ENCODE data around the gene KRTAP5-7. TPM values are rescaled to one million over a fixed set of nuclear protein-coding genes. Genes with fewer than 3 reads are reported as not detected.
"Not testable (repeated sequence)": the region's sequence is repeated elsewhere in the genome, so short reads cannot be mapped to it uniquely, and the experiment has no call there.

KRTAP5-7 gene
- total RNA-seq (2021): not detected in 2 replicates
- Bru-seq, nascent RNA: not detected
- percentile 18 among the genes with signal in this experiment for BruChase-seq, experiment 1, labeled RNA remaining after a 2-hour chase
- not detected for BruChase-seq, experiment 2, labeled RNA remaining after a 6-hour chase
- long read RNA-seq: 0 reads

GRCh38 chr11:71526796-71527575, at the start of gene KRTAP5-7:
Gene KRTAP5-7, plus strand, starts transcription at chr11:71527267. Its CDS starts 34 bp downstream, at chr11:71527301.
- H4K20me1 ChIP-seq (ENCODE audit: insufficient read depth); H2AFZ ChIP-seq; H3K79me2 ChIP-seq (ENCODE audit: low read depth); H3K36me3 ChIP-seq (ENCODE audit: low read depth); intact Hi-C loops (cut with micrococcal nuclease; ENCODE audit: unreplicated experiment); H3K9me2 ChIP-seq (ENCODE audit: insufficient read depth); H3K27ac ChIP-seq; H3K4me2 ChIP-seq; H3K9me3 ChIP-seq (ENCODE audit: insufficient read depth, low read depth); H3K27me3 ChIP-seq (ENCODE audit: insufficient read depth, low read depth); H3K4me3 ChIP-seq; DNase-seq; BruUV-seq (replicated peaks): not testable (repeated sequence)
- POLR2A ChIA-PET (ENCODE audit: unreplicated experiment): interaction anchor here (0.6 kb wide), 1 partner anchor 1347 kb away, joined by 4 read pairs; no protein-coding TSS in a partner anchor
- CTCF ChIA-PET: interaction anchor here (0.6 kb wide), 1 partner anchor 232 kb away, joined by 3 read pairs; no protein-coding TSS in a partner anchor
- H3F3A ChIP-seq (ENCODE audit: insufficient read depth, low read depth): peaks cover 10% of the 10 kb centered on the region
- H3K4me1 ChIP-seq (replicated peaks; ENCODE audit: insufficient read depth): peaks cover 13% of the 10 kb centered on the region; the same call in 1 of the 2 replicates

- ChIA-PET CTCF (no interaction called here), POLR2A (ENCODE audit: unreplicated experiment) (no interaction called here)
- no peaks in the 10 kb centered on the region for H3K9me2 ChIP-seq (ENCODE audit: insufficient read depth)
- H2AFZ ChIP-seq: no peak overlapping the region
- no peaks in the 10 kb centered on the region for H3K27me3 ChIP-seq (ENCODE audit: insufficient read depth, low read depth)
- TF ChIP-seq EZH2 (IDR thresholded peaks at IDR 0.05; ENCODE audit: low read depth) (no peak), CTCF (conservative IDR thresholded peaks at IDR 0.05) (no peak)
- no peak for DNase-seq
- no peaks in the 10 kb centered on the region for H3K9me3 ChIP-seq (ENCODE audit: insufficient read depth, low read depth)
- H3K4me2 ChIP-seq: no peak overlapping the region
- peaks cover 22% of the 10 kb centered on the region for H3K4me1 ChIP-seq (replicated peaks; ENCODE audit: insufficient read depth)
- H4K20me1 ChIP-seq (ENCODE audit: insufficient read depth): no peaks in the 10 kb centered on the region
- no peaks in the 10 kb centered on the region for H3K79me2 ChIP-seq (ENCODE audit: low read depth)
- peaks cover 23% of the 10 kb centered on the region for H3F3A ChIP-seq (ENCODE audit: insufficient read depth, low read depth)
- peaks cover 24% of the 10 kb centered on the region for H3K36me3 ChIP-seq (ENCODE audit: low read depth)
- no peak overlapping the region for H3K27ac ChIP-seq
- no peak overlapping the region for H3K4me3 ChIP-seq
- no TSS peak for BruUV-seq (replicated peaks)
- intact Hi-C loops (cut with micrococcal nuclease; ENCODE audit: unreplicated experiment): no loop called here
These were observed 49.2 kb upstream of the KRTAP5-7 start for GRCh38 chr11:71477641-71478527.

- Histone ChIP-seq H3K36me3 (ENCODE audit: low read depth) (peaks cover 28% of the 10 kb centered on the region), H3K4me1 (replicated peaks; ENCODE audit: insufficient read depth) (peaks cover 22% of the 10 kb centered on the region), H3K9me2 (ENCODE audit: insufficient read depth) (no peaks in the 10 kb centered on the region), H3K27ac (no peak overlapping the region), H3K79me2 (ENCODE audit: low read depth) (no peaks in the 10 kb centered on the region), H3K27me3 (ENCODE audit: insufficient read depth, low read depth) (no peaks in the 10 kb centered on the region), H3K4me3 (no peak overlapping the region), H3K9me3 (ENCODE audit: insufficient read depth, low read depth) (no peaks in the 10 kb centered on the region), H4K20me1 (ENCODE audit: insufficient read depth) (no peaks in the 10 kb centered on the region), H3K4me2 (no peak overlapping the region), H2AFZ (no peak overlapping the region), H3F3A (ENCODE audit: insufficient read depth, low read depth) (peaks cover 23% of the 10 kb centered on the region)
- CTCF ChIA-PET: no interaction called here
- no peak for DNase-seq
- POLR2A ChIA-PET (ENCODE audit: unreplicated experiment): no interaction called here
- intact Hi-C loops (cut with micrococcal nuclease; ENCODE audit: unreplicated experiment): no loop called here
- TF ChIP-seq CTCF (conservative IDR thresholded peaks at IDR 0.05) (no peak), EZH2 (IDR thresholded peaks at IDR 0.05; ENCODE audit: low read depth) (no peak)
- no TSS peak for BruUV-seq (replicated peaks)
These were observed 48.6 kb upstream of the KRTAP5-7 start for GRCh38 chr11:71478528-71478840.

All from PC-9 (cell line).